Measurements from ENCODE around the gene HBA1.
"Not testable (repeated sequence)": the region's sequence is repeated elsewhere in the genome, so short reads cannot be mapped to it uniquely, and the experiment has no call there.

HBA1 gene

GRCh38 chr16:211631-212180 lies 35.2 kb downstream of the HBA1 start:
- DNase-seq: not testable (repeated sequence)

- no peak for DNase-seq
These were observed 36.5 kb downstream of the HBA1 start for GRCh38 chr16:212999-213398.

- no peak for DNase-seq
These were observed 43.5 kb downstream of the HBA1 start for GRCh38 chr16:220021-220420.

Data from NCI-H2107 (cell line).